A375 (cell line): ENCODE results near the gene FGF18. TPM values are rescaled to one million over a fixed set of nuclear protein-coding genes. Genes with fewer than 3 reads are reported as not detected.

Experiments used
- small RNA-seq: library from RNA; depleted of rRNA; stranded (forward); fragments of <200 nt; gene quantifications from one replicate; pipeline ENCODE3, GENCODE V24; 2014
- total RNA-seq: library from RNA; depleted of rRNA; stranded (reverse); fragments of >200 nt; shearing (Covaris generic); gene quantifications from 2 replicates; pipeline ENCODE4 v1.2.3, GENCODE V29; 2014; rRNA removed

The FGF18 gene
- total RNA-seq: 0.08 TPM in 1 of 2 replicates, not detected in the other

GRCh38 chr5:171418982-171419687, at the start of gene FGF18:
Gene FGF18, plus strand, starts transcription at chr5:171419647. Its CDS starts 553 bp downstream, at chr5:171420200.

GRCh38 chr5:171387345-171387969, 32.0 kb upstream of the FGF18 start, which contains the start of gene NPM1:
Gene NPM1, plus strand, starts transcription at chr5:171387849. Its CDS starts 100 bp downstream, at chr5:171387949.

Small RNAs within 50 kb of the gene (small RNA-seq; reads per million reads assigned to genes)
- gene MIR3912: not detected

Other genes with a start within 250 kb of the FGF18 start
- not detected in 2 replicates for gene TLX3, start 110.4 kb upstream of the FGF18 start, total RNA-seq
- 2,657 and 3,007 TPM in 2 replicates for gene NPM1, start 31.8 kb upstream of the FGF18 start, total RNA-seq